ENCODE results near the gene LRIG1.

The LRIG1 gene

GRCh38 chr3:66470956-66471686 is 29.7 kb downstream of the LRIG1 start:
- DNase-seq (ENCODE audit: low read depth in 2 of 2): no peak

GRCh38 chr3:66470285-66470684 is 30.5 kb downstream of the LRIG1 start:
- no peak for DNase-seq (ENCODE audit: low read depth in 2 of 2)

GRCh38 chr3:66469220-66469640 is 31.6 kb downstream of the LRIG1 start:
- DNase-seq (ENCODE audit: low read depth in 2 of 2): no peak

GRCh38 chr3:66467996-66468735 is 32.7 kb downstream of the LRIG1 start:
- no peak for DNase-seq (ENCODE audit: low read depth in 2 of 2)

- DNase-seq (ENCODE audit: low read depth in 2 of 2): no peak
Observed at GRCh38 chr3:66466606-66467270, 34.1 kb downstream of the LRIG1 start.

- DNase-seq (ENCODE audit: low read depth in 2 of 2): no peak
Observed at GRCh38 chr3:66465587-66465986, 35.2 kb downstream of the LRIG1 start.

DNA sequence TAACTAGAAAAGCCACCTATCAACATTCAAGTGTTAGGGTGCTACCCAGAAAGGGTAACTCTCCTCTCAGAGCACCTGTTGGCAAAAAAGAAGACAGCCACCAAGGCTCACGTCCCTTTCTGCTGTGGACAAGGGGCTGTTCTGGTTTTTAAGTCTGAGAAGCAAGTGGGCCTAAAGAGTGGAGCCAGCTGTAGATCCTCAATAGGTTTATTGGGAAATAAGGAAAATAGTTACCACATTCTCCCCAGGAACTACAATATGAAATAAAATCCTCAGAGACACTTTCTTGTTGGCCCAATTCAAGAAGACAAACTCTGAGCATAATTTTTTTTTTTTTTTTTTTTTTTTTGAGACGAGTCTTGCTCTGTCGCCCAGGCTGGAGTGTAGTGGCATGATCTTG is 35.8 kb downstream of the LRIG1 start:
- DNase-seq (ENCODE audit: low read depth in 2 of 2): no peak

- no peak for DNase-seq (ENCODE audit: low read depth in 2 of 2)
Observed at GRCh38 chr3:66464512-66464894, 36.3 kb downstream of the LRIG1 start.

DNA sequence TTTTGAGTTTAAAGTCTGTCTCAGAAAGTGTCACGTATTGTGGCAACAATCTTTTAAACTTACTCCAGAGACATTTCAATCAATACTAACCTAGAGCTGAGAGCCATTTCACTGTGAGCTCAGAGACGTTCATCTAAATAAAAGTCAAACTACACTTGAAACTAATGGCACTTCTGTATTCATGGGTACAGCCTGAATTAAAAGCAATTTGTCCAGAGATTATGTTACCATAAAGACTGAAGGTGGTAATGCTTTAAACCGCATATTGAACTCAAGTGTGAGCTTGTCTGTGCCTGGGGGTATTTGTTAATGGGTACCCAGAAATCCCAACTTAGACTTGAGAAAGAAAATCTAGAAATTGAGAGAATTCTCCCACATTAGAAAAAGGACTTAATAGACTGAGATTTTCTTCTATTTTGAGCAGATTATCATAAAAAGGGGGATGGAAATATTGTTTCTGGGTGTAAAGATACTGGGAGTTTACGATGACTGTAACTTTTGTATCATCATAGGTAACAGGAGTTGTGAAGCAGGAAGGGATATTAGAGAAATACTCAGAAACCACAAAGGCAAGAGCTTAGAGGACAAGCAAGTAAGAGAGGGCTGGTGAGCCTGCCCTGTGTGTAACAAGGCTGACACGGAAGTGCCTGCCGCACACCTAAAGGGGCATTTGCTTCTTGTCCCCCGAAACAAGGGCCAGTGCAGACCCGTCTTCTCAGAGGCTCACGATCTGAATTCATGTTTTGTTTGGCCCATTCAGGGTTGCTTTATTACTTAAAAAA is 36.9 kb downstream of the LRIG1 start:
- no peak for DNase-seq (ENCODE audit: low read depth in 2 of 2)

DNA sequence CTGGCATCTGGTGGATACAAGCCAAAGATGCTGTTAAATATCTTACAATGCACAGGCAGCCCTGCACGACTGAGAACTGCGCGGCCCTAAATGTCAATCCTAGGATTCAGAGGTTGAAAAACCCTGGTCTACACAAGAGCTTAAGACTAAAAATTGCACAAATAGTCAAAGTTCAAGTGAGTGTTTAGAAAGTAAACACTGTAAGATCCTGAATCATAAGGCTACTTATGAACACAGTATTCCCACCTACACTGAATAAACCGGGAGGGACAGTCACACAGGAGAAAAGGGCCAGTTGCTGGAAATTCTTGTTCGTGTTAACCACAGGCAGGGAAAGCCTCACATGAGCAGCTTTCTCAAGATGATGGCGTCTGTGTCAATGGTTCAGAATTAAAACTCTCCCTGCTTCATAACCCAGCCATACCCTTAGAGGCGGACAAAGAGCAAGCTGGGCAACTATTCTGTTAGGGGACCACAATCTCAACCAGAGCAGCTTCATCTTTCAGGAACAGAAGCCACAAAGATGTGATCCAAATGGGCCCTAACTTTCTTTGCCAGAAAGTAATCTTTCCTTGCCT is 37.7 kb downstream of the LRIG1 start:
- no peak for DNase-seq (ENCODE audit: low read depth in 2 of 2)

- DNase-seq (ENCODE audit: low read depth in 2 of 2): no peak
Observed at GRCh38 chr3:66457252-66457651, 43.6 kb downstream of the LRIG1 start.

DNA sequence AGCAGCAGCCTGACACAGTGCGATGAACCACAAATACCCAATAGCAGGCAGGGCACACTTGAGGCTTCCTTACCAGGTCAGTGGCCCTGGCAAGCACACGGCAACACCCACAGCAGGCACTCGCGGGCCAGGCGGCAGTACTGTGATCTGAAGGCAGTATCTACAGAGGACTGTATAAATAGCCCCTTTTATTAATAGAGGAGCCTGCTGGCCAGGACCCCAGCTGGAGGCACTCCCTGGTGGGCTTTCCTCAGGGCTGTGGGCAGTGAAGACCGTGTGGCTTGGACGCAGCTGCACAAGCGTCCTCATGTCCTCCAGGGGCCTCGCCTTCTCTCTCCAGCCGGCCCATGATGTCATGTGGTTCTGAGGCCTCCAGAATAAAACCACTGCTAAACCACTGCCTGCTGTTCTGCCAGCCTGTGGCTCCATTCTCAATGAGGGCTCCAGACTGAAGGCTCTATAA is 44.1 kb downstream of the LRIG1 start:
- DNase-seq (ENCODE audit: low read depth in 2 of 2): no peak

GRCh38 chr3:66454464-66454859 is 46.4 kb downstream of the LRIG1 start:
- DNase-seq (ENCODE audit: low read depth in 2 of 2): no peak

DNA sequence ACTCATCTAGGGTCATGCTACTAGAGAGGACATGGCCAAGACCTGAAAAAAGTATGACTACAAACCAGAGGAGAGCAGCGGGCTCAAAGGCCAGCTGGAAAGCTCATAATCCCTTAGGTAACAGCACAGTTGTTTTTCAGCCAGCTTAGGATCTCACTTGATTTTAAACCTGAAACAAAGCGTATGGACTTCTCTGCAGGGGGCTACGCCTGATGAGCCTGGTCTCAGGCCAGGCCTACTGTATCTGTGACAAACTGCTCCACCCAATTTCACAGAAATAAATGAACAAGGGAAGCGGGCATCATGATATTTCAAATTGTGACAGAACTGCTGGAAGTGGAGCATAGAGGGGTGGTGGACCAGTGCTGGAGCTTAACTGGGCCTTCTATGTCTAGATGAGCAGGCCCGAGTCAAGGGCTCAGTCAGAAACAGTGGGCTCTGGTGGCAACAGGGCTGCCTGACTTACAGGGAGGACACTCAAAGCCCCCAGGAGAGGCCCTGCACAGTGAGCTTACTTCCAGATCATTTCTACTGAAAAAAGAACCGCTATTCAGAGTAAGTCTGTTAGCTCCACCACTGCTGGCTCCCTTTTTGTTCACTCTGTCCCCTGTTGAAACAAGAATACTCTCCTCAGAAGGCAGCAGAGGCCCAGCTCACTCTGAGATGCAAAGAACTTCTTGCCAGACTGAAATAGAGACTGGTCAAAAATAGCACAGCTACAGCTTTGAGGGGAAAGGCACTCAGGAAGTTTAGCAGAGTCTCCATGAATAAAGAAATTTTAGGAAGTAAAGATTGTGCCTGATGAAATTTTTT is 47.0 kb downstream of the LRIG1 start:
- DNase-seq (ENCODE audit: low read depth in 2 of 2): no peak

- no peak for DNase-seq (ENCODE audit: low read depth in 2 of 2)
Observed at GRCh38 chr3:66452303-66453011, 48.4 kb downstream of the LRIG1 start.

- no peak for DNase-seq (ENCODE audit: low read depth in 2 of 2)
Observed at GRCh38 chr3:66451766-66452165, 49.1 kb downstream of the LRIG1 start.

GRCh38 chr3:66450390-66451022 is 50.3 kb downstream of the LRIG1 start:
- no peak for DNase-seq (ENCODE audit: low read depth in 2 of 2)

DNA sequence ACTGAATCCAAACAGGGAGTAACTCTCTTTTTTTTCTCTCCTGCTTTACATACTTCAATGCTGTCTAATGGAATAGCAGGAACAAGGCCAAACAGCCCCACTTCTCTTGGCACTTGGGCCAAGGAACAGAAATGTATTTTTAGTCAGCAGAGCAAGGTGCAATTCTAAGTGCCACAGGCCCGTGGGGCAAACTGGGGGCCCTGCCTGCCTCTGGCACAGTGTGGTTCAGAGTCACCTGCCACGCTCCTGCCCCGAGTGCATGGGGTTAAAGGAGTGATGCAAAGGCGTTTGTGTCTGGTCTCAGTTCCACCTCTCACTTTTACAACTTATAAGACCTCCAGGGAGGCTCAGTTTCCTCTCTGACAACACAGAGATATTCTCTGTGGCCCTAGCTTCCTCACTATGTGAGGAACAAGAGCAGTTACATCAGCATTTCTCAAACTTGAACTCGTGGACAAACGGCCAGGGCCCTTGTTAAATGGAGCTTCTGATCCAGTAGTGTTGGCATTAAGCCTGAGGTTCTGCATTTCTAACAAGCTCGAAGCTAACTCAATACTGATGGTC is 51.3 kb downstream of the LRIG1 start:
- no peak for DNase-seq (ENCODE audit: low read depth in 2 of 2)

- DNase-seq (ENCODE audit: low read depth in 2 of 2): no peak
Observed at GRCh38 chr3:66444146-66444644, 56.6 kb downstream of the LRIG1 start.
